Measurements from ENCODE around the gene IQCM.

IQCM gene

DNA sequence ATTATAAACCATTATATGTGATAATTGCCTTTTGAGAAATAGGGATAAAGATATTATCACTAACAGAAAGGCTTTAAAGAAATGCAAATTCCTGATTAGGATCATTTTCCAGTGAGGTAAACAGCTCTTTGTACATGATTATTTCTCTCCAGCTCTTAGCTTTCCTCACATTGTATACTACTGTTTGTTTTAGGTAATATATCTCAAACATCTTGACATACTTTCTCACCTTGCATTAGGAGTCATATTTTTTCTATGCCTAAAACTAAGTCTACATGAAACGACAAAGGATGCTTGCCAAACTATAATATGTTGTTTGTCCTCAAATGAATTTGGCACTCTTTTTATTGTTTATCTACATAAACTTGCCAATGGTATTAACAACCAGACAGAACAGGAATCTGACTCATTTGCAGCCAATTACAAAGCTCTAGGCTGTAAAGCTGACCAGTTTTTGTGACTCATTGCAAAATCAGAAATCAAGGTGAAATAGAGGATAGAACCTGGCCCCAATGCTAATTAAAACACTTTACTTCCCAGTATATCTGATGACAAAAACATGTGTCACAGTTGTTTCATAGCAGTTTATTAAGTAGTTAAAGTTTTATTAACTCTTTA, 107.0 kb downstream of the IQCM start:
- no peak for DNase-seq

DNA sequence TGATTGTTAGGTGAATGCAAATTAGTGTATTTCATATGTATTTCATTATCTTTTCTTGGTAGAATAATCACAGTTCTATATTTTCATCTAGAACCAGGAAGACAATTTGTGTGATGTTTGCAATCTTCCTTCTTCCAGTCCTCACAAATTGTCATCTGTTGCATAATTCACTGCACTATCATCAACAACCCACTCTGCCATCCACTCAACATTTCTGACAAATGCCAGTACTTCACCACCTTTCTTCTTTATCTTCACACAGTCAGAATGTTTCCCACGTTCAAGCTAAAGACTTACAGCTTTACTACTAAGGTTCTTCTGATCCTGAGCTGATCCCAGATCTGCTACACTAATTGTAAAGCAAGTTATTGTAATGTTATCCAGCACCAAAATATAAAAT, 107.8 kb downstream of the IQCM start:
- no peak for DNase-seq

DNA sequence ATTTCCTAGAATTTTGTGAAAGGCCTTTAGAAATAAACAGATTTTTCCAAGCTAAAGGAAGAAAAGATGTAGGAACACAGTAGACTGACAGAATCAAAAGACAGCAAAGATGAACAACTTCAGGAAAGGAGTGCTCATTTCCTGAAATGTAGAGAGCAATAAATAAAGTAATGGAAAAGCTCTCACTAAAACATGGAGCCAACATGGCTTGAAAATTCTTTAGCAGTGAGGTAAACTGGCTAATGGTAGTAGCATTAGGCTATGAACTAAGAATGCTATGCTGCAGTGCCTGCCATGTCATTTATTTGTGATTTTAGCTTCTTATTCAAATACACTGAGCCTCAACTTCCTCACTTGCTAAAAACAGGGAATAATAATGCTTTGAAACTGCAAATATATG, 108.7 kb downstream of the IQCM start:
- DNase-seq = no peak

DNA sequence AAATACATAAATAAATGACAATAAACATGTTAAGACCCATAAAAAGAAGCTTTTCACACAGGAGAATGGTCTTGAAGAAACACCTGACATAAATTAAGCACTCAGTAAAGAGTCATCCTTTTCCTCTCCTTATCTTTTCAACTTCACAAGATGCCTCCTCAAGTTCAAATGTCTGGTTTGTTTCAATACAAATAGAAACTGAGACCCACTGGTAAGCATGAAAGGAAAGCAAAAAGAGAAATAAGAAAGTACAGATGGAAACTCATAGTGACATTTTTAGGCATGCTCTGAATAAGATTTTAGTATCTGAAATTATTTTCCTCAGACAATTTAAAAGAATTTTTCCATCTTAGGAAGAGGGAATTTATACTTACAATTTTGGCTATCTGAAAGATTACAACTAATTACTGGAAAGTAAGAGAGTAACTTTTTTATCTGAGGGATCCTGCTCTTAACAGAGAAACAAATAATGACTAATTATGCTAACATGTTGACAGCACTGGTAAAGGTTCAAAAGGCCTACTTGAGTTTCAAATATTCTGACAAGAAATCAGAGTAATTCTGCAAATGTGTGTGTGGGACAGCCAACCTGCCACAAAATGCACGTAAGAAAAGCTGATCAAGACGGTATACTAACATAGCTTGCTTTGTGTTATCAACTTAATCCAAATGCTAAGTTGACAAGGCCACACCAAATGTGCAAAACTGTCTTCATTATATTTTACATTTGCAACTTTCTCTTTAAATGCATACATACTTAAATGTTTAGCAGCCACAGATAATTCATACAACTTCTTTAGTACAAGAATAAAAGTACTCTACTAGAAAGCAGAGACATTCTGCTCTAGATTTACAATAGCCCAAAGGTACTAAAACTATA, 113.0 kb downstream of the IQCM start:
- no peak for DNase-seq

DNA sequence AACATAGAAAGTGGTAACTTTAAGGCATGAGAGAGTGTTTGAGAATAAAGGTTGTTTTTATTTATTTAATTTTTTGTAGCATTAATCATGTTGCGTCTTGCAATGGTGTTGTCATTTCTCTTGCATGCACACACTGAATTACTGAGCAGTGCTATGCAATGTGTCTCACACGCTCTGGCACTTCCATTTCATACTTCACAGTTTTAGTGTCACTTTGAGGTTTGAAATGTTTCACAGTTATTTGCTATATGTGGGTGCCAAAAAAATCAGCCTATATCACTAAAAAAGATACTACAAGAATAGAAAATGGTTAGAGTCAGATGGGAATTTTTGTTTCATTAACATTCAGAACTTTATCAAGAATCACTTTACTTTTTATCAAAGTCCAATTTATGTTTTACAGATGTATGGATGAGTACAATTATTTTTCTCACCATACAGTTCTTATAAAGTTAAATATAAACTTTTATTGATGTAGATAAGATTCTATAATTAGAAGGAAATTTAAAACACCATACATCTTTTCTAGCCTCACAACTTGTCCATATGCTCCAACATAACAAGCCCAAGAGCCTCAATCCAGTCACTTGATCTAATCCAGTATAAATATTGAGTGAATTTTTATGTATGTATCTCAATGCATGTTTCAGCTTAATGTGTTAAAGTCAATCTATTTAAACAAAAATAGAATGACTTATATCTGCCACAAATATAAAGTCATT, 114.0 kb downstream of the IQCM start:
- DNase-seq = no peak

DNA sequence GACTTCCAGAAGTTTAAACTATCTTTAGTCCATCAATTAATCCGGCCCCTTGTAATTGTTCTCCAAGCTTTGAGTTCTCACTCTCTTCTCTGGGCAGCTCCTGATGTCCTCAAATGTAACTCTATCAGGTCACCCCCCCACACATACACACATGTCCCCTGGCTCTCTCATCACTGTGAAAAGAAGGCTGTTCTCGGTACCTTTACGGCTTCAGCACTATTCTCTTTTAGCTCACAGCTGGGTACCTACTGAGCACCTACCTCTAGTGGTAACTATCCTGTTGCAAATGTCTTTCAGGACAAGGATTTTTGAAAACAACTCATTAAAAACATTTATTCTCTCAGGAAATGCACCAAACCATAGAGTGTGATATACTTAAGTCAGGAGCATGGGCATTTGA, 115.4 kb downstream of the IQCM start:
- no peak for DNase-seq

DNA sequence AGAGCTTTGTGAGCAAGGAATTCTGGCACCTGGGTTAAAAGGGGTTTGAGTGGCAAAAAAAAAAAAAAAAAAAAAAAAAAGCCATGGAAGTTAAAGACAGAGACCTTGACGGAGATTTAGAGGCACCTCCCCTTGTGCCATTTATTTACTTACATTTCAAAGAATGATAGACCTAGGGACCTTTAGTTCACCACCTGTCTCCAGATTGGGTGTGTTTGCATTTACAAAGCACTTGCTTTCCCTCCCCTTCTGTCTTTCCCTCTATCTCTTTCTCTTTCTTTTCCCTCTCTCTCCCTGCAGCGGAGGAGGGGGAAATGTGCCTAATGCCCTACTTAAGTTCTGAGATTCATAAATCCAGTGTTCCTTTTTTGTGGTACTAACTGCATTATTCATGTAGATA, 116.0 kb downstream of the IQCM start:
- DNase-seq = no peak

DNA sequence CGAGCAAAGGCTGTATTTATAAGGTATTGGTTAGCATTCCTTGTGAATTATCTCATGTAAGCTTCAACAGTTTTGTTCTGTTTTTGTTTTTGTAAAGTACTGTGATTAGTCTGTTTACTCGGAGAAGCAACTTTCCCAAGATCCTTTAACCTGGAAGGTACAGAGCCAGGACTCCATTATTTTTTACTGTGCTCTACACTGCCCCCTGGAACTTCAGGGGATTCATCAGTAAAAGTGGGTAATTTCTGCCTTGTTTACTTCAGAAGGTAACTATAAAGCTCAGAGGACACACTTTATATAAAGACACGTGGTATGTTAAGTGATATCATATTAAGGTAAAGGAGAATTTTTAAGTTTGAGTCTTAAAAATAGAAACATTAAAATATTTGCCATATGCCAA, 124.9 kb downstream of the IQCM start:
- no peak for DNase-seq

DNA sequence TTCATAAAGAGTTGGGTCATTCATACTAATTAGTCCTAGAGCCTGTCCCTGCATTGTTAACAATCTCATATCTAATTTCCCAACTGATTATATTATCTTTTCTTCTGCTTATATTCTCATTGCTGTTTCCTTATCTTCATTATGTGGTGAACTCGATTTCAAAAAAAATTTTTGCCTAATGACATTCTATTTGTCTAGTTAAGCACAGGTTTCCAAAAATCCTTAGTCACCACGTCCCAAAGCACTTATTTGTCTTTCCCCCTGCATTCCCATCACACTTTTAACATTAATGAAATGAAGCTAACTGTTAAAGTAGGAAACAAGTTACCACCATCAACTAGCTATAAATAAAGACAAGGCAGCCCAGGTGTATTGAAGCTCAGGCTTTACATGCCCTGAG, 131.1 kb downstream of the IQCM start:
- no peak for DNase-seq

DNA sequence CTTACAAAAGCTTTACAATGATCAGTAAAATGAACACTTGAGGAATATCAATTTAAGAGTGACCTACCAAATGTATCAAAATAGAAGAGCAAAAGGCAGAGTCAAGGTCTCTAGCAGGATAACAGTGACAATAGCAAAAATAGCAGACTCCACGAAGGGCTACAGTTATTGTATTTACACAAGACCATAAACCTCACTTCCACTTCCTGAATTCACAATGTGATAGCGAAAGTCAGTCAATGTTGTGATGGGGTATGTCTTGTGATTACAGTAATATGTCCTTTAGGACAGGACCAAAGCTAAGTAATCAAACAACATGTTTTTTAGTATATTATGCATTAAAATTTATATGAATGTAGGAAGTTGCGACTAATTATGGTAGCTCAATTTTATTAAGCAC, 139.6 kb downstream of the IQCM start:
- DNase-seq = no peak

DNA sequence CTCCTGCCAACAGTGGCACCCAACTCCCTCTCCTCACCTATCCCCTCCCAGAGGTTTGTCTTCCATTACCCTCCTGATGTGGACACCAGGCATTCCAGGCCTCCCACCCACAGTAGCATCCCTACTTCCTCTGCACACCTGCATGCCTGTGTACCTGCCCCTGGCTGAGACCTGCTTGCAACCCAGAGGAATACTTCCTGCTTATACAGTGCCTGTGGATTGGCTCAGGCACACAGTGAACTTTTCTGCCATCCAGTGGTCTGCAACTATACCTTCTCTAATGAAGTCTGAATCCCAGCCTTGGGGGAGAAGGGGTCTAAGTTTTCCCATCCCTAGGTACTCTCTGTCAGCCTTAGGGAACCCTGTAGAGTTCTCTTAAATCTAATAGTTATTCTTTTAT, 169.9 kb downstream of the IQCM start:
- no peak for DNase-seq

DNA sequence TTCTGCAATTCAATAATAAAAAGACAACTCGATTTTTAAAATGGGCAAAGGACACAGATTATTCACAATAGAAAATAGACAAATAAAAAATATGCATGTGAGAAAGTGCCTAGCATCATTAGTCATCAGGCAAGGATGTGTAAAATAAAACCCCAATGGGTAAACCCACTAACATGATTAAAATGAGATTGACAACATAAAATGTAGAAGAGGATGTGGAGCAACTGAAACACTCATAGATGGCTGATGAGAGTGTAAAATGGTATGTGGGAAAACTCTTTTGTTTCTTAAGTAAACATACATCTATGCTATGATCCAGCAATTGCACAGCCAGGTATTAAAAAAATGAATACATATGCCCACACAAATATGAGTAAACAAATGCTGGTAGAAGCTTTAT, 177.6 kb downstream of the IQCM start:
- no peak for DNase-seq

DNA sequence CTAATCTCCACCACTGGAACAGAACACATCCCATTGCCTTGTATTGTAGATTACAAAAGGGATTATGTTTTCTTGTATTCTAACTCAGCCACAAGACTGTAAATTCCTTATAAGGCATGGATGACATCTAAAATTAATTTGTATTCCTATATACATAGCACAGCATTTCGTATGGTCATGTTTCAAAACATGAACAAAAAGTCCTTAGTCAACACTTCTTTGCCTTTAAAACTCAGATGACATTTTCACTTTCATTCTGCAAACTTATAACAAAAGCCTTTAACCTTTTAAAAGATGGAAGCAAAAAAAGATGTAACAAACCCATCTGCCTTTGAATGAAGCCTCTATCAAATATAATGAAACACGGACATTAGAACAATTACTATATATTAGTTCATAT, 181.3 kb downstream of the IQCM start:
- no peak for DNase-seq

DNA sequence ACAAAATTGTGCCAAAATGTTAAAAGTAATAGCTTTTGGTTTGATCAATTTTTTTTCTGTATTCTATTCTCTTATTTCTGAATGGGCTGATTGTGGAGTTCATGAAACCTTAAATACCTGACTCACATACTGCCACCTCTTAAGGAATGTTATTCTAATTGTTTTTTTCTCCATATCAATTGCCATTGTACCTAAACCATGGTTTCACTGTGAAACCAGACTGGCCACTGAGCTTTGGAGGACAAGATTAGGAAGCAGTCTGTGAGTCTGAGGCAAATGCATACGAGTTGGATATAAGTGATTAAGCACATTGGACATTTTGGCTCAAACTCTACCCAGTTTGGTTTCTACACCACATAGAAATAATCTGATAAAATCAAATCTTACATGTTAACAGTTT, 184.0 kb downstream of the IQCM start:
- DNase-seq = no peak

DNA sequence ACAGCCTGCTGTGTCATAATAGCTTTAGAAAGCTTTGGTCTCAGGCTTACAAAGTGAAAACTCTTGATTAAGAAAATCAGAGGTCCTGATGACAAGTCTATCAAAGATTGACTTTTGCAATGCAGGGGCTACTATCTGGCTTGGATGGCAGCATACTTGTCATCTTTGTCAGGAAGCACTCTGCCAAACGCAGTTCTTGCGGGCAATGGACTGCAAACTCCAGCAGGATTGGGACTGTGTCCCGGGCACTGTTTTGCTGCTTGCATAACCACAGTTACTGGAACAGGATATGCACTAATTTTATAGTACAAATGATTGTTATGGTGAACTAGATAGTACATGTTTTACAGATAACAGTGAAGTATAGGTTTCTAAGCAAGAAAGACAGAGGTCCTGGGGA, 185.6 kb downstream of the IQCM start:
- DNase-seq = no peak

DNA sequence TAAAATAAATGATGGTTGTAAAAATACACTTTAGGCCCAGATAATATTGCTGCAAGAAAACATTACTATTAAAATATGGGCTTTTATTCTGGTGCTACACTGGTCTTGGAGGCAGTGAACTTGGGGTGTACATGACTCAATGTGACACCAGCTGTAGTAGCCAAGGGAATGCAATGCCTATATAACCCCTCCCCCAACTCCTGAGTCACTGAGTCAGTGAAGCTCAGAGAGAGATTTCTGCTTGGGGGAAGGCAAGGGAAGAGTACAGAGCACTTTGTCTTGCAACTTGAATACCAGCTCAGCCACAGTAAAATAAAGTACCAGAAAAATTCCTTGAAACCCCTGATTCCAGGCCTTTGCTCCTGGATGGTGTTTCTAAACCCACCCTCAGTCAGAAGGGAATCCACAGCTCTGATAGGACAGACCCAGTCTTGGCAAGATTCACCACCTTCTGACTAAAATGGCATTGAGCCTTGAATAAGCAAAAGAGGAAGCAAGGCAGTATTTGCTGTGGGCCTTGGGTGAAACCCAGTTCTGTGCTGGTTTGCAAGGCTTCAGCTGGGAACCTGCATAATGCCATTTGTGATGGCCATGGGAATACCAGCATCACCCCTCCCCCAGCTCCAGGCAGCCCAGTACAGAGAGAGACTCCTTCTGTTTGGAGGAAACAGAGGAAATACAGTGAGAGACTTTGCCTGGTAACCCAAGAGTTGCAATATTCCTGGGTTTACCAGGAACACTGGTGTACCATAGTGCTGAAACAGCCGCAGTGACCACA, 209.9 kb downstream of the IQCM start:
- no peak for DNase-seq

DNA sequence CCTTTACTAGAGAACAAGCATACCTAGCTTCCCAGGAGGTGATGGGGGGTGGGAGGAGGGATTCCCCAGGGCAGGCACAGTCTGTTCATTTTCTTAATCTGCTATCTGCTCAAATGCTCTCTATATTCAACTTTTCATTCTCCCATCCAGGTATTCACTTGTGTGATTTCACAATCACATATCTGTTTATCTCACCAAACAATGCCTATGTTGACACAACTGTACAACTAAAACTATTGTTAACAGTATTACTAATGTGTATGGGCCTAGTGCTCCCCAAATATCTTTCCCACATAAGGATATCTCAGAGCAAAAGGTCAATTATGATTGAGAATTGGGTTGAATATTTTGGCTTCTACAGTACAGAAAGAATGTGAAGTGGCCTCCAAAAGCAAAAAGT, 210.8 kb downstream of the IQCM start:
- DNase-seq = no peak

DNA sequence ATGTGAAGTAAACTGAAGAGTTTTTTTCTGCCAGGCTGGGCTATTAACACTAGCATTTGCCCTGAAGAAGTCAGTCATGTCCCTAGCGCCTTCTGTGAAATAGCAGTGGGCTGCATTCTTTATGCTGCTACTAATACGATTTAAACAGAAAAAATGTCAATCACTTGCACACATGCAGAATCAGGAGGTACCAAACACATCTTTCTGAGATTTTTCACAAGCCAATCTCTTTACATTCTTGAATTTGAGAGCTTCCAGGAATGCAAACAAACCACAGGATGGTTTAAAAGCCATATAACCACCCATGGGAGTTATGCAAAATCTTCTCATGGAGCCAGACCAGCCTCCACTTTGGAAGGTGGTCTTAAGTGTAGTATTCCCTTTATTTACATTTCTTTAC, 220.1 kb downstream of the IQCM start:
- DNase-seq = no peak

DNA sequence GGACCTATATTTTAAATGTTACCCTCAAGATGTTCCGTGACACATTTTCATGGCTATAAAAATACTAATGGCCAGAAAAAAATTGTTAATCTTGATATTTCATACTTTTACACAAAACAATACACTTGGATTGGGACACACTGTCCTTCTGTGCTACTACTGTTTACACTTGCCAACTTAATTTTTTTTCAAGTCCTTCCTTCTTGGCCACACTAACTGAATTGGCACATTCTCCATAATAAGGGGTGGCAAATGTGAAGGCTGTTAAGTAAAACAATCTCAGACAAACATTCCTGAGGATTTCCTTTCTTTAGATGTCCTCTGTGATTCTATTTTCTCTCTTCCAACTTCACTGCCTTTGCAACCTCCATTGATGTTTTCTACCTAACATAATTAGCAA, 225.8 kb downstream of the IQCM start:
- DNase-seq = no peak

DNA sequence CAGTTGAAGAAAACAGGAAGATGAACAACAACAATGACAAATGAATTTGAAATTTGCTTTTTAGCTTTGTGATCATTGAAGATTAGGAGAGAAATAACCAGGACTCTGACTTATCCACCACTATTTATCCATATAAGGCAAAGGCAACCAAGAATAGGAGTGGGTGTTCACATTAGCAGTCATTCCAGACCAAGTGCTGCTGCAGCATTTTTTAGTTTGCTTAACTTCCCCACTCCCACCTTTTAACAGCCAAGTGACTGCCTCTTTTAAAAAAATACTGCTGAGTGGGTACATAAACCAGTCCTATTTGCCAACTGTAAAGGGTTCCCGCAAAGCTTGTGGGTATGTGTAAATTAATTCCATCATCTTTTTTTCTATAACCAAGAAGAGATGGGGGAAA, 230.9 kb downstream of the IQCM start:
- DNase-seq = no peak

DNA sequence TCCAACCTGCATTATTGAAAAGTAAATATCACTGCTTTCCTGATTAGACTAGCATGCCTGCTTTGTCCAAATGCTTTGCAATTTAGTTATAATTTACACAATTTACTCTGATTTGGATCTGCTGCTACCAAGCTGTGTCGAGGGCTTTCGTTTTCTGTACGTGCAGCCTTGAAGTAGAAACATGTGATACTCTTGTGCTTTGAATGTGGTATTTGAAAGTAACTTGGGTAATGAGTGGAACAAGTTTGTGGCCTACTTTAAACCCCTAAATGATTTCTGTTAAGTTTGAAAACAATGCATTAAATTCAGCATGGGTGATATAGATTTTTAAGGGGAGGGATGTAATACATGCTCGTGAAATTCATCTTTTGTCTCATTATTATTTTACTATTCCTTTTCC, 240.7 kb downstream of the IQCM start:
- DNase-seq = no peak

DNA sequence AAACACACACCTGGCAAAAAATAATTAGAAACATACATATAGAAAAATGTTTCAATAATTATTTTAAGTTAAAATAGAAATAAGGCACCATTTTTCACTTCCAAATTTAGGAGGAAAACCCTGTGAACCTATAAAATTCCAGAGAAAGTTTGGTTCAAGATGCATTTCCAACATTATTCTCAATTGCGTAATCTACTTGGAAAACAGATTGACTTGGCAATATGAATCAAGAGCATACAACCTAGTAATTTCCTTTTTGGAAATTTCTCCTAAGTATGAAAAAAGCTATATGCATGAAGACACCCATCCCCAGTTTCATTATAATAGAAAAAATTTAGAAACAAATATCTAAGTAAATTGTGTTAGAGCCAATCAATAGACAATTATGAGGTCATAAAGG, 242.9 kb downstream of the IQCM start:
- no peak for DNase-seq

DNA sequence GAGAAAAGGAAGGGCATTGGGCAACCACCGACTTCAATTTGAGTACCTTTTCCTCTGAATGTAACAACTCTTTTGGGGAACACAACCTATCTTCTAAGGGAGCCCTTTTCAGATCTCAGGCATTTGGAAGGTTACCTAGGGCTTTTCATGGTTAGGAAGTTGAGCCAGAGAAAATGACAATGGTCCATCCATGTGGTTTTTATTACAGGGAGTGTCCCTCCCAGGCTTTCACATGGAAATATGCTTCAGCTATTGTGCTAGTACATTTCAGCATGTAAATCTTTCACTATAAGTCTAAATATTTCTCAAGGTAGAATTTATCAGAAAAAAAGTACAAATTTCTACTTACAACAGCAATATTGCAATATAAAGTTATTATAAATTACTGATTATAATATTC, 259.8 kb downstream of the IQCM start:
- DNase-seq = no peak
